Endothelial cell of umbilical vein (primary cell): ENCODE results near the gene GNA12. TPM values are rescaled to one million over a fixed set of nuclear protein-coding genes. Genes with fewer than 3 reads are reported as not detected.
"Not testable (repeated sequence)": the region's sequence is repeated elsewhere in the genome, so short reads cannot be mapped to it uniquely, and the experiment has no call there.

Experiments
- BruUV-seq: library from RNA; stranded (reverse); fragments of 400-500 nt; replicated peaks from 2 replicates; lab custom pipeline; 2021; lab: Mats Ljungman, UMichigan
- CTCF ChIA-PET: fragments of 300-600, 350-600 bp; sonication (Branson Sonifier 250); formaldehyde crosslinking; loops from one replicate; lab custom pipeline; 2021; ENCODE audit warnings: antibody characterized with exemption, inconsistent platforms; lab: Charles Lee
- POLR2A ChIA-PET: fragments of 300-600, 350-600 bp; sonication (Branson Sonifier 250); formaldehyde crosslinking; loops from one replicate; lab custom pipeline; 2021; ENCODE audit warnings: antibody characterized with exemption, inconsistent platforms; lab: Charles Lee
- DNase-seq: peaks from one replicate; pipeline ENCODE4 v3.0.0-alpha.2; 2011; ENCODE audit warnings: low read depth, low spot score
- FAIRE-seq: peaks from 2 replicates; lab custom pipeline; 2011; peaks lifted over from hg19 to GRCh38; lab: Jason Lieb, UNC
- H2AFZ ChIP-seq: 2 replicates; pipeline ENCODE4 v1.6.0; 2012; ENCODE audit warnings: low read depth, low read length, control low read depth, inconsistent platforms
- H3K27ac ChIP-seq: 2 replicates; pipeline ENCODE4 v1.5.1; 2011; ENCODE audit warnings: low read depth, mild to moderate bottlenecking, control low read depth, low read length, moderate library complexity; ENCODE audit not compliant: insufficient read depth
- H3K27me3 ChIP-seq, 2 experiments: 2 replicates each; pipeline versions ENCODE4 v1.6.0 to v1.6.1; 2011; ENCODE audit warnings: low read length in 2 of 2, mixed read lengths in 1 of 2; ENCODE audit not compliant: control insufficient read depth in 2 of 2, insufficient read depth in 2 of 2
- H3K36me3 ChIP-seq, 2 experiments: 2 replicates in 1 of 2; 3 replicates in 1 of 2; pipeline ENCODE4 v1.5.1; 2011; ENCODE audit warnings: low read length in 2 of 2, mild to moderate bottlenecking in 1 of 2, moderate library complexity in 1 of 2; ENCODE audit not compliant: control insufficient read depth in 2 of 2, insufficient read depth in 2 of 2; ENCODE audit errors: extremely low read depth in 1 of 2
- H3K4me1 ChIP-seq: 3 replicates; pipeline ENCODE4 v1.5.1; 2011; ENCODE audit warnings: mild to moderate bottlenecking, low read length; ENCODE audit not compliant: control insufficient read depth, insufficient read depth; ENCODE audit errors: extremely low read depth
- H3K4me2 ChIP-seq: 2 replicates; pipeline ENCODE4 v1.6.1; 2011; ENCODE audit warnings: low read length, control low read depth, mixed read lengths; ENCODE audit not compliant: insufficient read depth
- H3K4me3 ChIP-seq, 3 experiments: fragments of 200-600 bp in 1 of 3; sonication (generic), shearing (Covaris generic) in 1 of 3; replicated peaks in 1 of 3; 2 replicates each; pipeline ENCODE4 v1.5.1; 2011 to 2016; ENCODE audit warnings: control low read depth in 3 of 3, low read length in 3 of 3, mild to moderate bottlenecking in 2 of 3, inconsistent platforms in 1 of 3, low read depth in 1 of 3, moderate library complexity in 1 of 3; ENCODE audit not compliant: insufficient read depth in 1 of 3
- H3K79me2 ChIP-seq: 2 replicates; pipeline ENCODE4 v1.6.0; 2012; ENCODE audit warnings: low read length, inconsistent platforms; ENCODE audit not compliant: control insufficient read depth, insufficient read depth
- H3K9ac ChIP-seq: replicated peaks from 2 replicates; pipeline ENCODE3; 2011; ENCODE audit warnings: low read length, control low read depth; ENCODE audit not compliant: insufficient read depth; ENCODE audit errors: extremely low read depth
- H3K9me1 ChIP-seq: replicated peaks from 3 replicates; pipeline ENCODE4 v1.6.0; 2011; ENCODE audit warnings: mild to moderate bottlenecking, low read length; ENCODE audit not compliant: control insufficient read depth, insufficient read depth; ENCODE audit errors: extremely low read depth
- H3K9me3 ChIP-seq: replicated peaks from 2 replicates; pipeline ENCODE4 v1.5.1; 2012; ENCODE audit warnings: low read length, inconsistent platforms; ENCODE audit not compliant: control insufficient read depth, insufficient read depth
- H4K20me1 ChIP-seq: replicated peaks from 2 replicates; pipeline ENCODE3; 2011; ENCODE audit warnings: mild to moderate bottlenecking, low read length; ENCODE audit not compliant: control insufficient read depth, insufficient read depth; ENCODE audit errors: extremely low read depth
- EZH2 ChIP-seq: IDR thresholded peaks from 2 replicates; pipeline ENCODE4 v1.6.1; 2012; ENCODE audit warnings: borderline replicate concordance, low read depth, mild to moderate bottlenecking, moderate library complexity, low read length, inconsistent platforms; ENCODE audit not compliant: severe bottlenecking
- POLR2AphosphoS5 ChIP-seq: IDR thresholded peaks from 2 replicates; pipeline ENCODE4 v1.6.1; 2012; ENCODE audit warnings: low read depth, mild to moderate bottlenecking, control low read depth, low read length, moderate library complexity; ENCODE audit not compliant: insufficient read depth
- dilution Hi-C: fragments of 300-500 bp; cut with MboI; formaldehyde crosslinking; loops from one replicate; pipeline ENCODE4 v1.15.0; 2019; ENCODE audit warnings: low sequenced_read_pairs; ENCODE audit not compliant: extremely low pct_ligation_motif_present
- intact Hi-C: fragments of 100-400 bp; cut with micrococcal nuclease; formaldehyde crosslinking; loops from one replicate; pipeline ENCODE4 v1.10.0; 2022
- polyA plus RNA-seq, 4 experiments: library from polyadenylated mRNA; depleted of rRNA in 3 of 4; stranded (reverse) in 3 of 4; unstranded in 1 of 4; fragments of >200 nt; gene quantifications; 2 replicates each; pipeline versions ENCODE4 v1.2.1 to v1.2.3, GENCODE V29; 2011 to 2012; ENCODE audit warnings: missing spikeins in 1 of 4
- total RNA-seq: library from RNA; stranded (reverse); gene quantifications from 2 replicates; pipeline ENCODE4 v1.2.3, GENCODE V29; 2021

The GNA12 gene
- total and polyA plus RNA-seq, 2 donors (not counting 3 experiments of a cell fraction or from before 2014, with no cell fraction given), result 63.0 to 75.1 TPM

GRCh38 chr7:2680256-2680655 lies 163.9 kb downstream of the GNA12 start:
- Histone ChIP-seq H4K20me1 (no peaks in the 10 kb centered on the region), H3K4me3 (no peak overlapping the region), H3K4me2 (no peak overlapping the region), H3K9me3 (no peaks in the 10 kb centered on the region), H2AFZ (no peak overlapping the region), H3K79me2 (no peaks in the 10 kb centered on the region), H3K27ac (no peak overlapping the region), H3K9me1 (no peaks in the 10 kb centered on the region), H3K36me3 (no peaks in the 10 kb centered on the region), H3K4me1 (no peaks in the 10 kb centered on the region), H3K27me3 (no peaks in the 10 kb centered on the region), H3K9ac (no peak overlapping the region)
- DNase-seq, result no peak
- ChIA-PET POLR2A (no interaction called here), CTCF (interaction anchor here (0.6 to 3.7 kb wide), 19 partner anchors 9 to 228 kb away, joined by 3 to 83 read pairs (median 7); no protein-coding TSS in a partner anchor)
- intact Hi-C loops, result loop anchor here (2.0 kb wide), 1 partner anchor 71 kb away; no protein-coding TSS in a partner anchor
- TF ChIP-seq POLR2AphosphoS5, result no peak
- no peak for TF ChIP-seq EZH2
- no peak for FAIRE-seq
- BruUV-seq, result no TSS peak
- dilution Hi-C loops, result no loop called here

- FAIRE-seq, dilution Hi-C loops, POLR2A ChIA-PET, DNase-seq, H3K79me2 ChIP-seq, H3K4me3 ChIP-seq, H3K4me1 ChIP-seq, H3K9me1 ChIP-seq, H3K9me3 ChIP-seq, H3K27me3 ChIP-seq, H3K9ac ChIP-seq, H3K4me2 ChIP-seq, H3K27ac ChIP-seq, H3K36me3 ChIP-seq, H2AFZ ChIP-seq, H4K20me1 ChIP-seq, BruUV-seq: not testable (repeated sequence)
- intact Hi-C loops, result loop anchor here (2.0 kb wide), 1 partner anchor 71 kb away; no protein-coding TSS in a partner anchor
- CTCF ChIA-PET, result interaction anchor here (0.9 to 3.7 kb wide), 11 partner anchors 9 to 227 kb away, joined by 3 to 83 read pairs (median 12); no protein-coding TSS in a partner anchor
These were observed 164.7 kb downstream of the GNA12 start for GRCh38 chr7:2679135-2680127.

GRCh38 chr7:2678454-2678853 lies 165.7 kb downstream of the GNA12 start:
- DNase-seq, intact Hi-C loops, H3K4me3 ChIP-seq, H4K20me1 ChIP-seq, dilution Hi-C loops, H3K36me3 ChIP-seq, POLR2A ChIA-PET, H3K9me1 ChIP-seq, H3K27me3 ChIP-seq, H3K4me2 ChIP-seq, H2AFZ ChIP-seq, FAIRE-seq, H3K79me2 ChIP-seq, H3K27ac ChIP-seq, H3K9ac ChIP-seq, H3K9me3 ChIP-seq, CTCF ChIA-PET, BruUV-seq, H3K4me1 ChIP-seq: not testable (repeated sequence)
